NCI-H2029 (cell line): Measurements from ENCODE around the gene NUP205.
A peak's percentile ranks its signal among the peaks of the same experiment; 100 is the strongest.
"Not testable (repeated sequence)": the region's sequence is repeated elsewhere in the genome, so short reads cannot be mapped to it uniquely, and the experiment has no call there.

Experiments
- DNase-seq: peaks from one replicate; lab custom pipeline; 2025; lab: John Stamatoyannopoulos, UW

Gene NUP205

DNA sequence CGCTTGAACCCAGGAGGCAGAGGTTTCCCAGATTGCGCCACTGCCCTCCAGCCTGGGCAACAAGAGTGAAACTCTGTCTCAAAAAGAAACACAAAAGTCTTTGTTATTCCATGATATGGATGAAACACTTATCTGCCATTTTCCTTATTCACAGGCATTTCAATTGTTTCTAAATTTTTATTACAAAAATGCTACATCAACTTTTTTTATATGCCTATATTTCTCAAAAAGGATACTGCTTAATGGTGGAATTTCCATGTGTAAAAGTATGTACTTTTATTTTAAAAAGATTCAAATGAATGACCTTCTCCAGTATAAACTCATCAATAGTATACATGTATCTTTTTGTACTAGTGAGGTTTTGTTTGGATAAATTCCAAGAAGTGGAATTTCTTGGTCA, 62.7 kb downstream of the NUP205 start:
- DNase-seq = no peak

DNA sequence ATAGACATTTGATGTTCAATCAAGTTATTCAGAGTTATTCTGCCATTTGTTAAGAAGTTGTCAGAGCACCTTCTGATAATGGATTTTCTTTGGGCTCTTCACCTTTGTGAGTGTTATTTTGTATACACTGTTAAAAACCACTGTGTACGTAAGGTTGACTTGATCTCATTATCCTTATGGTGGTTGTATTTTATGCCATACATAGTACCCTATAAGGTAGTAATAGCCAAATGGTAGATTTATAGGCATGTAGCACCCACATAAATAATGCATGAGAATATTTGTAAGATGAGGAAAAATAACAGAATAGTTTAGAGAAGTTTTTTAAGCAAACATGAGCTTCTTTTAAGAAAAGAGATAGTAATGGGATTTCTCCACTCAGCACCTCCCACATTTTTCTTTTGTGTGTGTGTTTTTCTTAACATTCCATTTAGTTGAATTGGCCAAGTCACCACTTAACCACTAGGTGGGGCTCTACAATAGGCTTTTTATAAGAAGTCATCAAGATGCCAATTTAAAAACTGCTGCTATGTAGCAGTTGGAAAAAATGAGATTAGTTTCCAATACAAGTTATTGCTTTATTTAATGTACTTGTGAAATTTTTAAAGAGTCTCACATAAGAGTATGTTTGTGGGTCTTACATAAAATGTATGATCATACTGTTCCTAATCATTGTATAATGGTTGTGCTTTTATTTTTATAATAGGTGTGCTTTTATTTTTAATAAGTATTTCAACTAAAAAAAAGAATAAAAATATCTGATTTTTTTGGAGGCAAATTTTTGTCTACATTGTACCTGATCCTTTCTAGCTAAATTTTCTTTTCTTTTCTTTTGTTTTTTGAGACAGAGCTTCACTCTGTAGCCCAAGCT, 63.5 kb downstream of the NUP205 start:
- peak; percentile 74 for DNase-seq

DNA sequence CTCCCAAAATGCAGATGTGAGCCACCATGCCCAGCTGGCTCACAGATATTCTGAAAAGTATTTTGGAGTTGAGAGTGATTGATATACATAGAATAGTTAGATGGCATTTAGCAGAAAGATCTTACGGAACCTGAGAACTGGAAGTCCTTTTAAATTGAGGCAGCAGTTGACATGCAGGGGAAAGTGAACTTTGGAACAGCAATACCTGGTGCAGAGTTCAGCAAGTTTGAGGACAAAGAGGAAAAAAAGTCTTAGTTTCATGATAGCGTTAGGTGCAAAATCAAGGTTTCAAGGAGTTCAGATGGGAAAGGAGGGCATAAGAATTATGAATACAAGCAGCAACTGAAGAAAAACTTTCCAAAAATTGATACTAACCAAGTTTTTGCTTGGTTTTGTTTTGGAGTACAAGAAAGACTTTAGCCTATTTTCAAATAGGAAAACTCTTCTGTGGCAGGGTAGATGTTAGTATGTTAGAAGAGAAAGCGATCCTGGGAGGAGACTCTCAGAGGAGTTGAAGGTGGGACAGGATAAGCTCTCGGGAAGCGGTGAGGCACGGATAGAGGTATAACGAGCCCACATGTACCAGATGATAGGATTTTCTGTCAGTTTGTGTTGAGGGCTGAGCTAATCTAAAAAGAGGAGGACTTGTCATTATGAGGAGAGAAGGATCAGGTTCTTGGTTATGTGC, 76.6 kb downstream of the NUP205 start:
- no peak for DNase-seq

DNA sequence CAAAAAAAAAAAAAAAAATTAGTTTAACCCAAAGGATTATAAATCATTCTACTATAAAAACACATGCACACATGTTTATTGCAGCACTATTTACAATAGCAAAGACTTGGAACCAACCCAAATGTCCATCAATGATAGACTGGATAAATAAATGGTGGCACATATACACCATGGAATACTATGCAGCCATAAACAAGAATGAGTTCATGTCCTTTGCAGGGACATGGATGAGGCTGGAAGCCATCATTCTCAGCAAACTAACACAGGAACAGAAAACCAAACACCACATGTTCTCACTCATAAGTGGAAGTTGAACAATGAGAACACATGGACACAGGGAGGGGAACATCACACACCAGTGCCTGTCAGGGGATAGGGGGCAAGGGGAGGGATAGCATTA, 82.0 kb downstream of the NUP205 start:
- not testable (repeated sequence) for DNase-seq

DNA sequence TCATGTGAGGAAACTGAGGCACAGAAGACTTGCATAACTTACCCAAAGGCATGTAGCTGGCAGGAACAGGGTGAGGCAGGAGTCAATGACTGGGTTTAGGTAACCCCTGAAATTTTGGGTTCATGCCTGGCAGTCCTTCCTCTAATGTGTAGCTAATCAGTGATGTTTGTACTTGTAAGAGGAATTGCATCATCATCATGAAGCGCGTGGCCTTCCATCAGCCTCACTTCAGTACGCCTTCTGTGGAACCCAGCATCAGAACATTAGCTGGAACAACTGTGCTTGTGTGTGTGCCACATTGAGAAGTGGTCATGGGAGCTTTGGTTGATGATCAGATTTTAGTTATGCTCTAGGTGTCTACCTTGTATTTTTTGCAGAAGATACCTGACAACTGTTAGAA, 86.4 kb downstream of the NUP205 start:
- no peak for DNase-seq

DNA sequence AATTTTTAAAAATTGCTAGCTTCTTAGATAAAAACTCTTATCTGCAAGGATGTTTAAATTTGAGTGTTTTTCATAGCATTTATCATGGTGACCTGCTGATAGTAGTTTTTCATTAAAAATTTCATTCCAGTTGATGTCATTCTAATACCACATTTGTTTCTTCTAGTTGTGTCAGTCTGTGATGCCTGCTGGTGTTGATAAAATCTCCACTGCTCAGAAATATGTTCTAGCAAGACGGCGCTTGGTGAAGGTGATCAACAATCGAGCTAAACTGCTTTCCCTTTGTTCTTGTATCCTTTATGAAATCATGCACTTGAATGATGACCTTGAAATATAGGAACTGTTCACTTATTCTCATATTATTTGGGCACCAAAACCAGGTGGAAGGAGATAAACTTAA, 87.0 kb downstream of the NUP205 start:
- DNase-seq = no peak

DNA sequence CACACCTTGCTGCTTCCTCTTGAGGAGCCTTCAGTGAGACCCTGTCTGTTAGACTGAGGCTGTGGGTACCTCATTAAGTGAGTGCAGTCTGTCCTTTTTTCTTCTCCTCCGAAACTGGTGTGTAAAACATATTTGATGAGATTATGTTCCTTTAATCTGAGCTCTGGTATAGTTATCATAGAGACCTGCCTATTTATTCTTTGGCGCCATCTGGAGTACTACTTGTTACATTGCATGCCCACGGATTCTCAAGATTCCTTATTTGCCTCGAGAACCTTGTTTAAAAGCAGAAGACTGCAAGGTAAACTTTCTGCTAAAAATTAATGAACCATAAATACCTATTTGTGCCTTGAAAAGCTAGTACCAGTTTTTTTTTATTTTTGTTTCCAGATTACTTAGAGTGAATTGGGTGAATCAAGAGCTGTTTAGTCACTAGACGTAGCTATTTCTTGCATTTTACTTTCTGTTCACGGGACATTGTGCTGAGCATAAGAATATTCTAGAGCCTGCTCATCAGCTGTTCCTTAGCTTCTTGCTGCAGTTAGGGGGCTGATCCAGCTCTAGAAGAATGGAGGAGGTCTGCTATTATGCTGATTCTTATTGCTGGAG, 87.7 kb downstream of the NUP205 start:
- peak; percentile 11 for DNase-seq

DNA sequence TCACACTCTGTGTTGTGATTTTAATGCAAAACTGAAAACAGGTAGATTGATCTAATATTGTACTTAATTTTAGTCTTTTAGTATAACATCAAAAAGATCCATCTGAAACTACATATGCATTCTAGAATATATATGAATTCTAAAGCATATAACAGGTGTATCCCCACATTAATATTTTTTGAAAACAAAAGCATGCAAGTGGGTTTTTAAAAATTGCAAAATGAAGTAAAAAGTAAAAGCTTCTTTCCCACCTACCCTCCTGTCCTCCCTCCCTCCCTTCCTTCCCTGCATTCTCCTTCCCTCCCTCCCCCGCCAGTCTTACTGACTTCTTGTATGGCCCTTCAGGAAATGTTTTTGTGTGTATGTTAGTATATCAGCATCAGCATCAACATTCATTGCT, 90.0 kb downstream of the NUP205 start:
- DNase-seq = no peak

DNA sequence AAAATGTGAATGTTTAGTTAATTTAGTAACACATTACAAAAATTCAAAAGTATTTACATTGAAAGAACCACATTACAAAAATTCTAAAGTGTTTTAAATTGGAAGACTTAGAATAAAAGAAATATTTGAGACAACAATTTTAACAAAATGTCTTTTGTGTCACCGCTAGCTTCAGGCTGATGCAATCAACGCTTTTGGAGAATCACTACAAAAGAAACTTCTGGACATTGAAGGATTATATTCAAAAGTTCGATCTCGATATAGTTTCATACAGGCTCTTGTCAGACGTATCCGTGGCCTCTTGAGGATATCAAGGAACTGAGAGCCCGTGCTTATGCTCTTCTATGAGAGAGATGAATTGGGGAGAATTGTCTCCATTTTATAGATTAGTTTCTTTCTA, 90.5 kb downstream of the NUP205 start:
- DNase-seq = no peak

DNA sequence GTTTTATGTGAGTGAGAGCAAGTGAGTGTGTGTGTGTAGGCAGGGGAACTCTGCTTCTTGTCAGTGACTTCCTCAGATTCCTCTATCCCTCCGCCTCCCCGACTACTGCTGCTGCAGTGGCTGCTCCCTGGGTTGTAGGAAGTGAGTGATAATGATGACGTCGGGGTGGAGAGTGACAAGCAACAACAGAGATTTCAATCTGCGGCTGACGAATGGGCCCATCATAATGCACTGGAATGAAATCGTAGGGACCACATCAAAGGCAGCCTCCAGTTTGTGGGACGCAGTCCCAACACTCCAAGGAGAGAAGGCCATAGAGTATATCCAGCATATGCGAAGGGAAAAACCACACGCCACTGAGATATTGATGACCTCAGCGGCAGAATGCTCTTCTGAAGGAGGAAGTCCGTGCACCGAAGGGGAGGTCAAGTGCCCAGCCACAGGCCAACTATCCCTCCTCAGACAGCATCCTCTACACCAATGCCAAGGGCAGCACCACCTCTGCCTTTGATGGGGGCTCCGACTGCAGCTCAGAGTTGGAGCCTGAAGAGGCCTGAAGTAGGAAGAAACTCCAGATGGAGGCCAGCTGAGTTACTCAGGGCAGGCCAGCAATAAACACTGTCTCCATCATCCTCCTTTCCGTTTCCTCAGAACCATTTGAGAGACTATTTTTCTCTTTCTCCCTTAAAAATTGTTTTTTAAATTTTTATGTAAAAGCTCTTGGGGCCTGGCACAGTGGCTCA, 93.3 kb downstream of the NUP205 start:
- no peak for DNase-seq

DNA sequence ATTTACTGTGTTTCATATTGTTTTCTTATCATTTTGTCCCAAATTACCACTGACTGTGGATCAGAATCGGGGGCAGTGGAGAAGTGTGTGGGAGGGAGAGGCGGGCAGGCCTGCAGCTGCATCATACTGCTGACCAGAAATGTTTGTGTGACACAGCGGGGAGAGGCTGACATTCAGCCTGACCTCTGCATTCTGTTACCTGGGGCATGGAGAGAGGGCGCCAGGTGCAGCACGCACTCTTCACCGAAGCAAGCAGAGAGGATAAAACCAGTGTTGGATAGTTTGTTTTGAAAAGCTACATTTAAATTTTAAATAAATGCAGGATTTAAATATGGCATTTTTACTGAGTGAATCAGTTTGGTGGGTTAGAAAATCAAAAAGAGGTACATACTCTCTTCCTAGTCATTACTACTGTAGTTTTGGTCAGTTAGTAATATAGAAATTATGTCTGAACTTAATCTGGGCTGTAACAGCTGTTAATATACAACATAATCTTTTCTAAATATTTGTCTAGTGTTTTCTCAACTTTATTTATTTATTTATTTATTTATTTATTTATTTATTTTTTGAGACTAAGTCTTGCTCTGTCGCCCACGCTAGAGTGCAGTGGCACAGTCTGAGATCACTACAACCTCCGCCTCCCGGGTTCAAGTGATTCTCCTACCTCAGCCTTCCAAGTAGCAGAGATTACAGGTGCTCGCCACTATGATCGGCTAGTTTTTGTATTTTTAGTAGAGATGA, 95.8 kb downstream of the NUP205 start:
- no peak for DNase-seq

DNA sequence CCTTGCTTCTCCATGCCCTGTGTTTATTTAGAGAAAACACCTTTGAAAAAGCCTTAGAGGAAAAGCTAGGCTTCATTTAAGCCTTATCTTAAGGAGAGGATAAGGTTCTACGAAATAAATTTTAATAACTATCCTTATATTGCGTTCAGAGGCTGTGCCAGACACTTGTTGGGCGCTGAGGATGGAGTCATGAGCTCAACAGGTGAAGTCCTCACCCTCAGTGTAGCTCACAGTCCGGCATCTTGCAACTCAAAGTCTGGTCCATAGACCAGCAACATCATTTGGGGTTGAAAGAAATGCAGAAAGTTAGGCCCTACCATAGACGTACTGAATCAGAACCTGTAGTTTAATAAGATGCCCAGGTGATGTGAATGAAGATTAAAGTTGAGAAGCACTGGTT, 100.8 kb downstream of the NUP205 start:
- no peak for DNase-seq

DNA sequence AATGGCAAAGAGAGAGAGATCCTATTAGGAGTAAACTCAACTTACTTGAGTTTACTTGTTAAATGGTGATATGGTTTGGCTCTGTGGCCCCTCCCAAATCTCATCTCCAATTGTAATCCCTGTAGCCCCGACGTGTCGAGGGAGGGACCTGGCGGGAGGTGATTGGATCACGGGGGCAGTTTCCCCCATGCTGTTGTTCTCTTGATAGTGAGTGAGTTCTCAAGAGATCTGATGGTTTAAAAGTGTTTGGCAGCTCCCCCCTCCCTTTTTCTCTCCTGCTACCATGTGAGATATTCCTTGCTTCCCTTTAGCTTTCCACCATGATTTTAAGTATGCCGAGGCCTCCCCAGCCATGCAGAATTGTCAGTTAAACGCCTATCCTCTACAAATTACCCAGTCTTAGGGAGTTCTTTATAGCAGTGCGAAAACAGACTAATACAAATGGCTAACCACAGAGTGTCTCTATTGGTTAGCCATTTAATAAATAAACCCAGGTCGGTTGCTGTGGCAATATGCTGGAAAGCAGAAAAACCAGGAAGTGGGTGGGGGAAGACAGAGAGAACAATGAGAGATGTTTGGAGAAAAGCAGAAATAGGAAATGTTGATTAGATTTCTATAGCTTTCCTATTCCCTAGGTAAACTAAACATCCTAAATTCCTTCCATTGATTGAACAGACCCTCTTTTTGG, 101.6 kb downstream of the NUP205 start:
- DNase-seq = no peak

DNA sequence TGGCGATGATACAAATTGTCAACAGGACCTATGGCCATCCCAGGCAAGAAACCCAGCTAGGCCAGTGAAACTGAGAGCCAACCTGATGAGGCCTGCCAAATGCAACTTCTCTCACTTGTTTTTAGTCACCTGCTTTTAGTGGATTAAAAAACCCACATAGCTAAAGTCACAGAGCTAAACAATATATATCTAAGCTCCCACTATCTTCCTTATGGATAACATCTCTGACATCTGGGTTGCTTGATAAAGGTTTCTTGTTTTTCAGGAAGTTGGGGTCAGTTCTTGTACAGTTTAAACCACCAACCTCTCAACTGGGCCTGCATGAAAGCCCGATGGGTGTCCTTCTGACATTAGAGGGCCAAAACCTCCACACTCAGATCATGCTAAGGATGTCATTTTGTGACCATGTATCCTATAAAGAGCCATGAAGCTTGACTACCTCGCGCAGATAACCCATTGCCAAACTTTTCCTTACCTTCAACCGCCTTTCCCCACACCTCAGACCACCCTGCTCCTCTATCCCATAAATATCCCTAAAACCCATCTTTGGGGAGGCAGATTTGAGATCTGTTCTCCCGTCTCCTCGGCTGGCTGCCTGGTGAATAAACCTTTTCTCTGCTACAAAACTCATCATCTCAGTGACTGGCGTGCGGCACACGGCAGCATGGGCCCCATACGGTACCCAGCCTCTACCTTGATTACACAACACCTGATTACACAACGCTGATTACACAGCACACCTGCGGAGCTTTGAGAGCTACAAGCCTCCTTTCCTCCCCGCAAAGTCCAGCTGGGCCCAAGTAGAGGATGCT, 103.8 kb downstream of the NUP205 start:
- no peak for DNase-seq

DNA sequence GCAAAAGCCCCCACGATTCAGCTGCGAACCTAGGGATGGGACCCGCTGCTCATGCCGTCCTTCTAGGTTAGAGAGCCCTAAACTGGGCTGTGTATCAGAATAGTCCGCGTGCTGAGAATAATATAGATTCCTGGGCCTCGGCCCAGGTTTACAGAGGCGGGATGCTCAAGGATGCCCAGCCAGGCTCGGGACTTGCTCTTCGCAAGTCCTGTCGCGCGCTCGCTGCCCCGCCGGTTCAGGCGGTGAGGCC, 104.3 kb downstream of the NUP205 start:
- no peak for DNase-seq

DNA sequence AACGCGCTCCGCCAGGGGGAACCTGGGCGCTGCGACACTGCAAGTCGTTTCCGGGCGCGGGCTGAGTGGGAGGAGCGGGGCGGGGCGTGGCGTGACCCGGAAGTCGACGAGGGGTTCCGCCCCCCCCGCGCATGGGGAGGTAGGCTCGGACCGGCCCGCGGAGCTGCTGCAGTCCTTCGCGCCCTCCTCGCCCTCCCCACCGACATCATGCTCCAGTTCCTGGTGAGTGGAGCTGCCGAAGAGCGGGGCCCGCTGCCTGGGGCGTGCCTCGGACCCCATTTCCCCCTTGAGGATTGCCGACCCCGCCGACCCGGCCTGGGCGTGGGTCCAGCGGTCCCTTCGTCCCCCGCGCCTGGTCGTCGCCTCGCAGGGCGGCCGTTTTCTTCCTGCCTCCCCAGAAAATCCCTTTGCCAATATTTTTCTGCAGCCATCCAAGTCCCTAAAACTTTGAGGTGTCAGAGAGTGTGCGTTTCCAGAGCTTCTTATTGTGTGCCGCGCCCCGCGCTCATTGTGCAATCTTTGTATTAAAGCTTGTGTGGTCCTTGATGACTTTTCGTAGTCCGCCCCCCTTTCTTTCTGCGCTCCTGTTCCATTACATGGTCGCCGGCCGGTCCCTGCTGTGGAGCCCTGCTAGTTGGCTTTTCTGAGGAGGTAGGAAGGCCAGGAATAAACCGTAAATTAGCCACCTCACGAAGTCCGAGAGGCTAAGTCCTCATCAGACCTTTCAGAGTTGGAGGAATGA, 104.8 kb downstream of the NUP205 start, which contains the start of gene STMP1:
STMP1 (plus strand) TSS at position 142 of the 742 bp plus-strand sequence.
- peak; percentile 87 for DNase-seq

DNA sequence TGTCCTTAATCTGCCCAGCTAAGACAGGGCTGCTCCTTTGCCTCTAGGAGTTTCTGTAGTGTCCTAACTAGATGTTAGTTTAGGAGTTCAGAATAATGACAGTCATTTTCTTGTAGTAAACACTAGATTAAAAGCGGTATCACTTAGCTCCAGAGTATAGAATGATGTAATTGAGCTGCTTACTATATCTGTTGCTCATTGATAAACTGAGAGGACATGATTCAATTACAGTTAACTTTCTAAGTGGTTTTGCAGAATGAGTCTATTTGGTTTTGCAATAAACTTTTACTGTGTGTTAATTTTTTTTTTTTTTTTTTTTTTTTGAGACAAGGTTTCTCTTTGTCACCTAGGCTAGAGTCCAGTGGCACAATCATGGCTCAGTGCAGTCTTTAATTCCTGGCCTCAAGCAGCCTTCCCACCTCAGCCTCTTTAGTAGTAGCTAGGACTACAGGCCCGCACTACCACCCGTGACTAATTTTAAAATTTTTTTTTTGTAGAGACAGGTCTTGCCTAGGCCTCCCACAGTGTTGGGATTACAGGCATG, 106.4 kb downstream of the NUP205 start:
- DNase-seq = no peak

DNA sequence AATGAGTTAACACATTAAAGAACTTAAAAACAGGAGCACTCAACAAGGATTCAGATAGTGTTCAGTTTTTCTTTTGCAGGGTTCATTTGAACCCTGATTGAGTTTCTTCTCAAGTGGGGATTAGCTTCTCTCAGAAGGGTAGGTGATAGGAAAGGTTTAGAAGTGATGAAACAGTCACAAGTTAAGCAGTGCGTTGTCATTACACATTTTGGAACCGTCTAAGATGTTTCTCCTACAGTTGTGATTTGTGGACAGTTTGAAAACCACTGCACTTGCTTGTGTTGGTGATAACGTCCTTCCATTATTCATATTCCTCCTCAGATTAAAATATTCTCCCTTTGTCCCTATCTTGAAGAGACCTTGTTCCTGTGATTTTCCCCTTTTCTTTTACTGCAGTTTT, 107.3 kb downstream of the NUP205 start:
- no peak for DNase-seq

DNA sequence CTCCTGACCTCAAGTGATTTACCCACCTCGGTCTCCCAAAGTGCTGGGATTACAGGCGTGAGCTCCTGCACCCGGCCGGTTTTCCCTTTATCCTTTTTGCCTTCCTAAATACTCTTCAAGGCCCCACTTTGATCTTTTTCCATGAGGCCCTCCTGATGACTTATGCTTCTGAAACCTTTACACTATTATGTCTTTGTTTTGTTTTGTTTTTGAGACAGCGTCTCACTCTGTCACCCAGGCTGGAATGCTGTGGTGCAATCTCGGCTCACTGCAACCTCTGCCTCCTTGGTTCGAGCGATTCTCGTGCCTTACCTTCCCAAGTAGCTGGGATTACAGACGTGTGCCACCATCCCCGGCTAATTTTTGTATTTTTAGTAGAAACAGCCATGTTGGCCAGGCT, 108.4 kb downstream of the NUP205 start:
- no peak for DNase-seq
